KMS-11 (cell line): ENCODE results near the gene VTN.

Experiments used
- H2AFZ ChIP-seq: fragments of 200-600 bp; sonication (generic); 2 replicates; pipeline ENCODE4 v1.6.1; 2016; ENCODE audit warnings: antibody characterized with exemption, mixed run types, low read depth
- H3K27ac ChIP-seq: fragments of 200-600 bp; sonication (generic); 2 replicates; pipeline ENCODE4 v1.6.1; 2016; ENCODE audit warnings: mild to moderate bottlenecking, mixed run types
- H3K27me3 ChIP-seq: fragments of 200-600 bp; sonication (generic); 2 replicates; pipeline ENCODE4 v1.6.1; 2017; ENCODE audit warnings: mild to moderate bottlenecking, low read depth, mixed run types, moderate library complexity; ENCODE audit not compliant: insufficient read depth
- H3K36me3 ChIP-seq: fragments of 200-600 bp; sonication (generic); 2 replicates; pipeline ENCODE4 v1.6.1; 2017; ENCODE audit warnings: mild to moderate bottlenecking, mixed run types; ENCODE audit not compliant: insufficient read depth
- H3K4me1 ChIP-seq: fragments of 200-600 bp; sonication (generic); 2 replicates; pipeline ENCODE4 v1.6.1; 2016; ENCODE audit warnings: mild to moderate bottlenecking, low read depth, mixed run types; ENCODE audit not compliant: poor library complexity, severe bottlenecking
- H3K4me2 ChIP-seq: fragments of 200-600 bp; sonication (generic); 2 replicates; pipeline ENCODE4 v1.7.0; 2016; ENCODE audit warnings: mild to moderate bottlenecking, mixed run types
- H3K4me3 ChIP-seq: fragments of 200-600 bp; sonication (generic); IDR thresholded peaks from 2 replicates; pipeline ENCODE4 v1.6.1; 2017; ENCODE audit warnings: low read depth, low read length, mixed read lengths; ENCODE audit not compliant: insufficient read depth
- H3K79me2 ChIP-seq: fragments of 200-600 bp; sonication (generic); 2 replicates; pipeline ENCODE4 v1.6.1; 2016; ENCODE audit warnings: low read depth, mixed run types; ENCODE audit not compliant: insufficient read depth
- H3K9ac ChIP-seq: fragments of 200-600 bp; sonication (generic); 2 replicates; pipeline ENCODE4 v1.6.1; 2016; ENCODE audit warnings: mild to moderate bottlenecking, mixed run types
- H4K20me1 ChIP-seq: fragments of 200-600 bp; sonication (generic); 2 replicates; pipeline ENCODE4 v1.6.1; 2016; ENCODE audit warnings: mild to moderate bottlenecking, mixed run types; ENCODE audit not compliant: insufficient read depth
- CTCF ChIP-seq: fragments of 200-600 bp; sonication (generic); conservative IDR thresholded peaks from 2 replicates; pipeline ENCODE4 v1.6.1; 2017; ENCODE audit warnings: low read depth, mild to moderate bottlenecking, antibody characterized with exemption, low read length, moderate library complexity, mixed read lengths

The VTN gene

GRCh38 chr17:28344011-28344410, 26.1 kb downstream of the VTN start:
- Histone ChIP-seq H3K36me3 (peaks cover 4% of the 10 kb centered on the region; the same call in 1 of the 2 replicates), H3K4me3 (no peak overlapping the region)
- no peak for TF ChIP-seq CTCF

GRCh38 chr17:28343491-28343932, 26.6 kb downstream of the VTN start:
- Histone ChIP-seq H3K4me1 (no peaks in the 10 kb centered on the region), H2AFZ (no peak overlapping the region), H3K9ac (no peak overlapping the region), H3K4me2 (no peak overlapping the region), H3K79me2 (no peaks in the 10 kb centered on the region), H3K36me3 (peaks cover 3% of the 10 kb centered on the region; the same call in 1 of the 2 replicates), H3K27me3 (no peaks in the 10 kb centered on the region), H3K27ac (no peak overlapping the region), H3K4me3 (no peak overlapping the region), H4K20me1 (no peaks in the 10 kb centered on the region)
- no peak for TF ChIP-seq CTCF

More at GRCh38 chr17:28344011-28344410, 26.1 kb downstream of the VTN start:
- Histone ChIP-seq H3K4me2 (no peak overlapping the region), H3K27me3 (no peaks in the 10 kb centered on the region), H3K27ac (no peak overlapping the region), H4K20me1 (no peaks in the 10 kb centered on the region), H2AFZ (no peak overlapping the region), H3K4me1 (no peaks in the 10 kb centered on the region), H3K79me2 (no peaks in the 10 kb centered on the region), H3K9ac (no peak overlapping the region)

GRCh38 chr17:28342313-28342712, 27.8 kb downstream of the VTN start:
- H3K36me3 ChIP-seq, result no peaks in the 10 kb centered on the region; the same call in 1 of the 2 replicates
- no peaks in the 10 kb centered on the region for H3K79me2 ChIP-seq
- no peak overlapping the region for H3K4me2 ChIP-seq
- TF ChIP-seq CTCF, result no peak
- no peak overlapping the region for H3K9ac ChIP-seq
- H3K27me3 ChIP-seq, result no peaks in the 10 kb centered on the region
- H2AFZ ChIP-seq, result no peak overlapping the region
- H4K20me1 ChIP-seq, result no peaks in the 10 kb centered on the region
- H3K4me3 ChIP-seq, result no peak overlapping the region
- H3K4me1 ChIP-seq, result no peaks in the 10 kb centered on the region
- no peak overlapping the region for H3K27ac ChIP-seq

- Histone ChIP-seq H3K79me2 (no peaks in the 10 kb centered on the region), H3K9ac (no peak overlapping the region), H3K27me3 (no peaks in the 10 kb centered on the region), H3K36me3 (no peaks in the 10 kb centered on the region), H3K4me3 (no peak overlapping the region), H2AFZ (no peak overlapping the region), H4K20me1 (no peaks in the 10 kb centered on the region), H3K4me2 (no peak overlapping the region), H3K27ac (no peak overlapping the region), H3K4me1 (peaks cover 5% of the 10 kb centered on the region)
- TF ChIP-seq CTCF, result no peak
Observed at GRCh38 chr17:28341516-28341915, 28.6 kb downstream of the VTN start.

- Histone ChIP-seq H3K4me3 (no peak overlapping the region), H3K4me2 (no peak overlapping the region), H3K27me3 (no peaks in the 10 kb centered on the region), H3K9ac (no peak overlapping the region), H3K36me3 (no peaks in the 10 kb centered on the region), H3K79me2 (no peaks in the 10 kb centered on the region; the same call in 1 of the 2 replicates), H3K27ac (no peak overlapping the region), H4K20me1 (no peaks in the 10 kb centered on the region), H3K4me1 (peaks cover 8% of the 10 kb centered on the region), H2AFZ (no peak overlapping the region)
- TF ChIP-seq CTCF, result no peak
Observed at GRCh38 chr17:28340374-28340773, 29.7 kb downstream of the VTN start.
